SK-N-SH treated with all-trans-retinoic acid at 6 μM for 48 hours (cell line): ENCODE data around the gene SPNS3.

Experiments
- ATAC-seq: fragments of 200-7000 bp; cut with Tn5 transposase; 3 replicates; pipeline ENCODE4 v1.9.1; 2020; ENCODE audit warnings: mild to moderate bottlenecking, moderate library complexity
- ARNTL ChIP-seq: fragments of 450-650 bp; formaldehyde crosslinking; IDR thresholded peaks from 2 replicates; pipeline ENCODE4 v1.5.0; 2020; ENCODE audit warnings: low read depth, mild to moderate bottlenecking, moderate library complexity, borderline replicate concordance
- BACH2 ChIP-seq: fragments of 250-450 bp; sonication (Bioruptor Pico); IDR thresholded peaks from 2 replicates; pipeline ENCODE4 v1.9.0; 2021; ENCODE audit warnings: mild to moderate bottlenecking, borderline replicate concordance
- CSDC2 ChIP-seq: fragments of 250-450 bp; sonication (Bioruptor Pico); IDR thresholded peaks from 2 replicates; pipeline ENCODE4 v1.5.0; 2020; ENCODE audit warnings: mild to moderate bottlenecking, moderate library complexity
- ESRRG ChIP-seq: fragments of 250-450 bp; sonication (Bioruptor Pico); IDR thresholded peaks from 2 replicates; pipeline ENCODE4 v1.6.1; 2021; ENCODE audit warnings: mild to moderate bottlenecking
- GLIS3 ChIP-seq: fragments of 250-450 bp; sonication (Bioruptor Pico); IDR thresholded peaks from 2 replicates; pipeline ENCODE4 v1.5.0; 2020; ENCODE audit warnings: mild to moderate bottlenecking, moderate library complexity
- ISL1 ChIP-seq: fragments of 250-450 bp; sonication (Bioruptor Pico); IDR thresholded peaks from 2 replicates; pipeline ENCODE4 v2.1.2; 2022; ENCODE audit warnings: mild to moderate bottlenecking, moderate library complexity
- OSR1 ChIP-seq: fragments of 250-450 bp; sonication (Bioruptor Pico); IDR thresholded peaks from 2 replicates; pipeline ENCODE4 v1.8.0; 2022; ENCODE audit warnings: moderate library complexity, mild to moderate bottlenecking, inconsistent platforms
- PPARA ChIP-seq: fragments of 250-450 bp; sonication (Bioruptor Pico); IDR thresholded peaks from 2 replicates; pipeline ENCODE4 v1.5.0; 2020; ENCODE audit warnings: mild to moderate bottlenecking, borderline replicate concordance
- SNAI2 ChIP-seq: fragments of 250-450 bp; sonication (Bioruptor Pico); IDR thresholded peaks from 2 replicates; pipeline ENCODE4 v1.5.0; 2020; ENCODE audit warnings: mild to moderate bottlenecking, moderate library complexity
- TCF4 ChIP-seq: fragments of 250-450 bp; sonication (Bioruptor Pico); IDR thresholded peaks from 2 replicates; pipeline ENCODE4 v1.8.0; 2021; ENCODE audit warnings: mild to moderate bottlenecking, moderate library complexity, borderline replicate concordance
- TOX ChIP-seq: fragments of 250-450 bp; sonication (Bioruptor Pico); IDR thresholded peaks from 2 replicates; pipeline ENCODE4 v1.8.0; 2021; ENCODE audit warnings: mild to moderate bottlenecking, moderate library complexity, borderline replicate concordance
- ZC3H10 ChIP-seq: fragments of 250-450 bp; sonication (Bioruptor Pico); IDR thresholded peaks from 2 replicates; pipeline ENCODE4 v1.5.1; 2021; ENCODE audit warnings: mild to moderate bottlenecking, moderate library complexity
- ZFP3 ChIP-seq: fragments of 250-450 bp; sonication (Bioruptor Pico); IDR thresholded peaks from 2 replicates; pipeline ENCODE4 v1.5.0; 2020; ENCODE audit warnings: mild to moderate bottlenecking, moderate library complexity
- ZNF565 ChIP-seq: fragments of 450-650 bp; formaldehyde crosslinking; conservative IDR thresholded peaks from 2 replicates; pipeline ENCODE4 v1.5.0; 2020; ENCODE audit warnings: low read depth, mild to moderate bottlenecking, moderate library complexity
- ZNF70 ChIP-seq: fragments of 450-650 bp; formaldehyde crosslinking; IDR thresholded peaks from 2 replicates; pipeline ENCODE4 v1.5.0; 2020; ENCODE audit warnings: mild to moderate bottlenecking, moderate library complexity
- ZNF8 ChIP-seq: fragments of 450-650 bp; formaldehyde crosslinking; IDR thresholded peaks from 2 replicates; pipeline ENCODE4 v1.5.0; 2020; ENCODE audit warnings: mild to moderate bottlenecking, moderate library complexity
- TF ChIP-seq, protein P1 (sequence below): fragments of 250-450 bp; sonication (Bioruptor Pico); IDR thresholded peaks from 2 replicates; pipeline ENCODE4 v1.5.0; 2020; ENCODE audit warnings: mild to moderate bottlenecking, moderate library complexity
- TF ChIP-seq, protein P2 (sequence below): fragments of 250-450 bp; sonication (Bioruptor Pico); IDR thresholded peaks from 2 replicates; pipeline ENCODE4 v1.5.1; 2020; ENCODE audit warnings: low read depth, mild to moderate bottlenecking, moderate library complexity
- TF ChIP-seq, protein P3 (sequence below): fragments of 250-450 bp; sonication (Bioruptor Pico); IDR thresholded peaks from 2 replicates; pipeline ENCODE4 v1.8.0; 2021; ENCODE audit warnings: low read depth, mild to moderate bottlenecking, moderate library complexity, borderline replicate concordance
- TF ChIP-seq, protein P4 (sequence below): fragments of 250-450 bp; sonication (Bioruptor Pico); IDR thresholded peaks from 2 replicates; pipeline ENCODE4 v1.8.0; 2020; ENCODE audit warnings: mild to moderate bottlenecking, moderate library complexity, borderline replicate concordance

The SPNS3 gene, protein sequence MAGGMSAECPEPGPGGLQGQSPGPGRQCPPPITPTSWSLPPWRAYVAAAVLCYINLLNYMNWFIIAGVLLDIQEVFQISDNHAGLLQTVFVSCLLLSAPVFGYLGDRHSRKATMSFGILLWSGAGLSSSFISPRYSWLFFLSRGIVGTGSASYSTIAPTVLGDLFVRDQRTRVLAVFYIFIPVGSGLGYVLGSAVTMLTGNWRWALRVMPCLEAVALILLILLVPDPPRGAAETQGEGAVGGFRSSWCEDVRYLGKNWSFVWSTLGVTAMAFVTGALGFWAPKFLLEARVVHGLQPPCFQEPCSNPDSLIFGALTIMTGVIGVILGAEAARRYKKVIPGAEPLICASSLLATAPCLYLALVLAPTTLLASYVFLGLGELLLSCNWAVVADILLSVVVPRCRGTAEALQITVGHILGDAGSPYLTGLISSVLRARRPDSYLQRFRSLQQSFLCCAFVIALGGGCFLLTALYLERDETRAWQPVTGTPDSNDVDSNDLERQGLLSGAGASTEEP

DNA sequence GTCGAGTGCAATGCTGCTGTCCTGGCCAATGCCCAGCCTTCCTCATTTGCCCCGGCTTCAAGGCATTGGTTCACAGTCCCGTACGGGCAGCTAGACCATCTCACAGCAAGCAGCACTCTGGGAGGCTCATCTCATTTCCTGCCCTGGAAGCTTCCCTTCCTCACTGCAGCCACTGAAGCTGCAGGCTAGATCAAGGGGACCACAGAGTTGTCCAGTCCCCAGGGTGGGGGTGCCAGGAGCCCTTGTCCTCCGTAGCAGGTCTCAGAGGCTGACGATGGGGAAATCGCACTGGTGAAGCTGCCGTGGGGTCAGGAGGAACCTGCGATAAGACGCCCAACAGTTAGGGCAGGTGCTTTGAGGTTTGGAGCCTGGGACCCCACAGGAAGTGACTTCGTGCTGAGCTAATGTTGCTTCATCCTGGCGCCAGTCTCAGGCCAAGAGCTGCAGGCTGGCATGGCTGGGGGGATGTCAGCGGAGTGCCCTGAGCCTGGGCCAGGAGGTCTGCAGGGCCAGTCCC is at the start of gene SPNS3:
TSS of gene SPNS3 (plus strand) at position 426 of the 517 bp plus-strand sequence. CDS start at position 454, 28 bp downstream.
- no peak; the same call in 2 of the 3 replicates for ATAC-seq
- TF ChIP-seq BACH2 (CRISPR knock-in tag), result no peak
- TF ChIP-seq, all 23 proteins: peak for 0

DNA sequence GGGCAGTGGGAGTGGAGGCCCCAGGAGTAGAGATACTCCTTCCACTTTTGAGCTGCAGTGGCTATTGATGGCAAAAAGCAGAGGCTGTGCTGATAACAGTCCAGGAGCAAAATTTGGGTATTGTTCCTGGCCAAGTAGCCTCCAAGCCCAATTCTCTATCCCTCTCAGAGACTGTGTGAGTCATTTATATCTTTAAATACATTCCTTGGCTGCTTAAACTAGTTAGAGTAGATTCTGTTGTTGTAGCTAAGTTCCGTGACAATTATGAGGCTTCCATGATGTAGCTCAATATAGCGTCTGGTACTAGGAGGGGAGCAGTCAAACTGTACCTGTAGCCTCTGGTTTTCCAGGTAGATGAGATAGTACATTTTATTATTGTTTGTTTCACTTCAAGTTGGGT is 47.3 kb upstream of the SPNS3 start:
- ATAC-seq, result peak; percentile 43
- TF ChIP-seq, protein P1, sequence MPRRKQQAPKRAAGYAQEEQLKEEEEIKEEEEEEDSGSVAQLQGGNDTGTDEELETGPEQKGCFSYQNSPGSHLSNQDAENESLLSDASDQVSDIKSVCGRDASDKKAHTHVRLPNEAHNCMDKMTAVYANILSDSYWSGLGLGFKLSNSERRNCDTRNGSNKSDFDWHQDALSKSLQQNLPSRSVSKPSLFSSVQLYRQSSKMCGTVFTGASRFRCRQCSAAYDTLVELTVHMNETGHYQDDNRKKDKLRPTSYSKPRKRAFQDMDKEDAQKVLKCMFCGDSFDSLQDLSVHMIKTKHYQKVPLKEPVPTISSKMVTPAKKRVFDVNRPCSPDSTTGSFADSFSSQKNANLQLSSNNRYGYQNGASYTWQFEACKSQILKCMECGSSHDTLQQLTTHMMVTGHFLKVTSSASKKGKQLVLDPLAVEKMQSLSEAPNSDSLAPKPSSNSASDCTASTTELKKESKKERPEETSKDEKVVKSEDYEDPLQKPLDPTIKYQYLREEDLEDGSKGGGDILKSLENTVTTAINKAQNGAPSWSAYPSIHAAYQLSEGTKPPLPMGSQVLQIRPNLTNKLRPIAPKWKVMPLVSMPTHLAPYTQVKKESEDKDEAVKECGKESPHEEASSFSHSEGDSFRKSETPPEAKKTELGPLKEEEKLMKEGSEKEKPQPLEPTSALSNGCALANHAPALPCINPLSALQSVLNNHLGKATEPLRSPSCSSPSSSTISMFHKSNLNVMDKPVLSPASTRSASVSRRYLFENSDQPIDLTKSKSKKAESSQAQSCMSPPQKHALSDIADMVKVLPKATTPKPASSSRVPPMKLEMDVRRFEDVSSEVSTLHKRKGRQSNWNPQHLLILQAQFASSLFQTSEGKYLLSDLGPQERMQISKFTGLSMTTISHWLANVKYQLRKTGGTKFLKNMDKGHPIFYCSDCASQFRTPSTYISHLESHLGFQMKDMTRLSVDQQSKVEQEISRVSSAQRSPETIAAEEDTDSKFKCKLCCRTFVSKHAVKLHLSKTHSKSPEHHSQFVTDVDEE, result no peak
- TF ChIP-seq, protein P2, sequence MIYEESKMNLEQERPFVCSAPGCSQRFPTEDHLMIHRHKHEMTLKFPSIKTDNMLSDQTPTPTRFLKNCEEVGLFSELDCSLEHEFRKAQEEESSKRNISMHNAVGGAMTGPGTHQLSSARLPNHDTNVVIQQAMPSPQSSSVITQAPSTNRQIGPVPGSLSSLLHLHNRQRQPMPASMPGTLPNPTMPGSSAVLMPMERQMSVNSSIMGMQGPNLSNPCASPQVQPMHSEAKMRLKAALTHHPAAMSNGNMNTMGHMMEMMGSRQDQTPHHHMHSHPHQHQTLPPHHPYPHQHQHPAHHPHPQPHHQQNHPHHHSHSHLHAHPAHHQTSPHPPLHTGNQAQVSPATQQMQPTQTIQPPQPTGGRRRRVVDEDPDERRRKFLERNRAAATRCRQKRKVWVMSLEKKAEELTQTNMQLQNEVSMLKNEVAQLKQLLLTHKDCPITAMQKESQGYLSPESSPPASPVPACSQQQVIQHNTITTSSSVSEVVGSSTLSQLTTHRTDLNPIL (CRISPR knock-in tag), result no peak
- TF ChIP-seq ZFP3 (CRISPR knock-in tag) (no peak), ZNF70 (no peak), ZC3H10 (CRISPR knock-in tag) (no peak), SNAI2 (CRISPR knock-in tag) (no peak), CSDC2 (CRISPR knock-in tag) (no peak), ZNF565 (CRISPR knock-in tag) (no peak), ISL1 (no peak), OSR1 (CRISPR knock-in tag) (no peak), TCF4 (no peak), ESRRG (CRISPR knock-in tag) (no peak), TOX (no peak), ZNF8 (CRISPR knock-in tag) (no peak), PPARA (CRISPR knock-in tag) (no peak), BACH2 (CRISPR knock-in tag) (no peak), GLIS3 (CRISPR knock-in tag) (no peak)

DNA sequence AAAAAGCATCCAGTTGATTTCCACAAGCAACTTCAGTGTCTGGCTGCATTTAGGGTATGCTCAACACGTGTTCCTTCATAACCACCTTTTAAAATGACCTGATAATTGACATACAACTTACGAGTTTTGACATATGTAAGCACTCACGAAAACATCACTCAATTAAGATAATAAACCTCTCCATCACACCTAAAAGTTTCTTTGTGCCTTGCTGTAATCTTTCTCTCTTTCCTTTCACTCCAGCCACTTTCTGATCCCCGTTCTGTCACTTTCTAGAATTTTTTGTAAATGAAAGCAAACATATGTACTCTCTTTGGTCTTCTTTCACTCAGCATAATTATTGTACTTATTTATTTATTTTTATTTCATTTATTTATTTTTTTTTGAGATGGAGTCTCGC is 46.6 kb upstream of the SPNS3 start:
- TF ChIP-seq TCF4 (no peak), BACH2 (CRISPR knock-in tag) (no peak), CSDC2 (CRISPR knock-in tag) (no peak), OSR1 (CRISPR knock-in tag) (no peak)
- TF ChIP-seq, protein P3, sequence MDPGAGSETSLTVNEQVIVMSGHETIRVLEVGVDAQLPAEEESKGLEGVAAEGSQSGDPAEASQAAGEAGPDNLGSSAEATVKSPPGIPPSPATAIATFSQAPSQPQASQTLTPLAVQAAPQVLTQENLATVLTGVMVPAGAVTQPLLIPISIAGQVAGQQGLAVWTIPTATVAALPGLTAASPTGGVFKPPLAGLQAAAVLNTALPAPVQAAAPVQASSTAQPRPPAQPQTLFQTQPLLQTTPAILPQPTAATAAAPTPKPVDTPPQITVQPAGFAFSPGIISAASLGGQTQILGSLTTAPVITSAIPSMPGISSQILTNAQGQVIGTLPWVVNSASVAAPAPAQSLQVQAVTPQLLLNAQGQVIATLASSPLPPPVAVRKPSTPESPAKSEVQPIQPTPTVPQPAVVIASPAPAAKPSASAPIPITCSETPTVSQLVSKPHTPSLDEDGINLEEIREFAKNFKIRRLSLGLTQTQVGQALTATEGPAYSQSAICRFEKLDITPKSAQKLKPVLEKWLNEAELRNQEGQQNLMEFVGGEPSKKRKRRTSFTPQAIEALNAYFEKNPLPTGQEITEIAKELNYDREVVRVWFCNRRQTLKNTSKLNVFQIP (CRISPR knock-in tag), result no peak

DNA sequence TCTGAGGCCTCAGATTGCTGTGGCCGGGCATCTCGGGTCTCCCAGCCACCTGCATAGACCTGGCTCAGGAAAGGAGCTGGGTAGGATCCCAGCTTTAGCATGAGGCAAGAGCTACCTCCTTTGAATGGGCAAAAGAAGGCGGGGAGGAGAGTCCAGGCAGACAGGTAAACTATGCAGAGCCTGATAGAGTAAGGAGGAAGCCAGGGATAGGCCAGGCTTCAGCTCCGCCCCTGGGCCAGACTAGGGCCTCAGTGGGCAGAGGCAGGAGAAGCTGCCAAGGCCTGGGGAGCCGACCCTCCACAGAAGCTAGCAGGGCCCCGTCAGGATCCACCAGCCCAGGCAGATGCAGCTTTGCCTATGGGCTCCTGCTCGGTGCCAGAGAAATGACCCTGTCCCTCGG is 44.7 kb upstream of the SPNS3 start:
- no peak for ATAC-seq
- TF ChIP-seq ISL1, result no peak
- no peak for TF ChIP-seq ESRRG (CRISPR knock-in tag)
- TF ChIP-seq ZC3H10 (CRISPR knock-in tag), result no peak
- TF ChIP-seq, protein P2 (CRISPR knock-in tag), result no peak
- no peak for TF ChIP-seq TCF4
- TF ChIP-seq, protein P1, result no peak
- TF ChIP-seq, protein P4, sequence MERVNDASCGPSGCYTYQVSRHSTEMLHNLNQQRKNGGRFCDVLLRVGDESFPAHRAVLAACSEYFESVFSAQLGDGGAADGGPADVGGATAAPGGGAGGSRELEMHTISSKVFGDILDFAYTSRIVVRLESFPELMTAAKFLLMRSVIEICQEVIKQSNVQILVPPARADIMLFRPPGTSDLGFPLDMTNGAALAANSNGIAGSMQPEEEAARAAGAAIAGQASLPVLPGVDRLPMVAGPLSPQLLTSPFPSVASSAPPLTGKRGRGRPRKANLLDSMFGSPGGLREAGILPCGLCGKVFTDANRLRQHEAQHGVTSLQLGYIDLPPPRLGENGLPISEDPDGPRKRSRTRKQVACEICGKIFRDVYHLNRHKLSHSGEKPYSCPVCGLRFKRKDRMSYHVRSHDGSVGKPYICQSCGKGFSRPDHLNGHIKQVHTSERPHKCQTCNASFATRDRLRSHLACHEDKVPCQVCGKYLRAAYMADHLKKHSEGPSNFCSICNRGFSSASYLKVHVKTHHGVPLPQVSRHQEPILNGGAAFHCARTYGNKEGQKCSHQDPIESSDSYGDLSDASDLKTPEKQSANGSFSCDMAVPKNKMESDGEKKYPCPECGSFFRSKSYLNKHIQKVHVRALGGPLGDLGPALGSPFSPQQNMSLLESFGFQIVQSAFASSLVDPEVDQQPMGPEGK (CRISPR knock-in tag), result no peak
- no peak for TF ChIP-seq ARNTL (CRISPR knock-in tag)
- TF ChIP-seq ZNF8 (CRISPR knock-in tag), result no peak
- no peak for TF ChIP-seq GLIS3 (CRISPR knock-in tag)
- no peak for TF ChIP-seq ZNF565 (CRISPR knock-in tag)

More for the DNA sequence above, 46.6 kb upstream of the SPNS3 start:
- no peak for ATAC-seq
